ENCODE measurements around the gene UBE2A. TPM values are rescaled to one million over a fixed set of nuclear protein-coding genes. Genes with fewer than 3 reads are reported as not detected.

The UBE2A gene
- total and polyA plus RNA-seq, 2 of the 13 experiments (the other 11 are each of a cell fraction or from before 2014, with no cell fraction given) = 17.0 to 30.5 TPM

DNA sequence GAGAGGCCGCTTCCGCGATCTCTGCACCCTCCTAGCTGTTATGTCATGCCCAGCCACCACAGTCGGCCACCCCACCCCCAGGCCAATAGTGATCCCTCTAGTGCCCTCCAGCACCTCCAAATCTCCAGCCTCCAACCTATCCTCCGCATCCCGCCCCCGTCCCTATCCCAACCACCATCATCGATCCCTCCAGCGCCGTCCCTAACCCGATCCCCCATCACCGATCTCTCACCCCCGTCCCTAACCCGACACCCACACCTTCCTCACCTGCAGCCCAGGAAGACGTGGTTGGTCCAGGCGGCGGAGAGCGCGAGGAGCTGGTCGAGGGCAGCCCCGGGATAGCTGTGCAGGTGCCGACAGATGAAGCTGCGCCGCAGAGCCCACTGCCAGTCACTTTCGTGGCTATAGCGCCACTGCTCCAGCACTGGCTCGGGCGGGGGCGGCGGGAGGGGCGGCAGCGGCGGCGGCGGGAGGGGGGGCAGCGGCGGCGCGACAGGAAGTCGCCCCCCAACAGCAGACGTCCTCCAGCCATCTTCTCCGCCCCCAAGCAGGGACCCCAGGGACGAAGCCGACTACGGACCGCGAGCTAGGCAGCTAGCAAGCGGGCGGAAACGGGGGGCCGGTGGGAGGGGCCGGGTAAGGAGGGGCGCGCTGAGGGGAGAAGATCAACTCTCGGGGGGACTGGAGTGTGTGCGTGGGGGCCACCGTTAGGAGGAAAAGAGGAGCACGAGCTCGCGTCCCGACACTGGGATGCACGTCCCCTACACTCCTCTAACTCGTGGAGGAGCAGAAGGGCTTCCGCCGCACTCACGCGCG is 31.3 kb downstream of the UBE2A start (continued):
- TF ChIP-seq SPEN (CRISPR knock-in tag; IDR thresholded peaks at IDR 0.05; ENCODE audit: low read depth) = no peak
- TF ChIP-seq, protein P1, sequence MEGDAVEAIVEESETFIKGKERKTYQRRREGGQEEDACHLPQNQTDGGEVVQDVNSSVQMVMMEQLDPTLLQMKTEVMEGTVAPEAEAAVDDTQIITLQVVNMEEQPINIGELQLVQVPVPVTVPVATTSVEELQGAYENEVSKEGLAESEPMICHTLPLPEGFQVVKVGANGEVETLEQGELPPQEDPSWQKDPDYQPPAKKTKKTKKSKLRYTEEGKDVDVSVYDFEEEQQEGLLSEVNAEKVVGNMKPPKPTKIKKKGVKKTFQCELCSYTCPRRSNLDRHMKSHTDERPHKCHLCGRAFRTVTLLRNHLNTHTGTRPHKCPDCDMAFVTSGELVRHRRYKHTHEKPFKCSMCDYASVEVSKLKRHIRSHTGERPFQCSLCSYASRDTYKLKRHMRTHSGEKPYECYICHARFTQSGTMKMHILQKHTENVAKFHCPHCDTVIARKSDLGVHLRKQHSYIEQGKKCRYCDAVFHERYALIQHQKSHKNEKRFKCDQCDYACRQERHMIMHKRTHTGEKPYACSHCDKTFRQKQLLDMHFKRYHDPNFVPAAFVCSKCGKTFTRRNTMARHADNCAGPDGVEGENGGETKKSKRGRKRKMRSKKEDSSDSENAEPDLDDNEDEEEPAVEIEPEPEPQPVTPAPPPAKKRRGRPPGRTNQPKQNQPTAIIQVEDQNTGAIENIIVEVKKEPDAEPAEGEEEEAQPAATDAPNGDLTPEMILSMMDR (CRISPR knock-in tag; IDR thresholded peaks at IDR 0.05) = peak; percentile 4; the same call in 1 of the 2 replicates
- peak; percentile 46 for TF ChIP-seq ASH2L (IDR thresholded peaks at IDR 0.05; ENCODE audit: insufficient read length, low read depth, low read length)
- TF ChIP-seq, protein P2, sequence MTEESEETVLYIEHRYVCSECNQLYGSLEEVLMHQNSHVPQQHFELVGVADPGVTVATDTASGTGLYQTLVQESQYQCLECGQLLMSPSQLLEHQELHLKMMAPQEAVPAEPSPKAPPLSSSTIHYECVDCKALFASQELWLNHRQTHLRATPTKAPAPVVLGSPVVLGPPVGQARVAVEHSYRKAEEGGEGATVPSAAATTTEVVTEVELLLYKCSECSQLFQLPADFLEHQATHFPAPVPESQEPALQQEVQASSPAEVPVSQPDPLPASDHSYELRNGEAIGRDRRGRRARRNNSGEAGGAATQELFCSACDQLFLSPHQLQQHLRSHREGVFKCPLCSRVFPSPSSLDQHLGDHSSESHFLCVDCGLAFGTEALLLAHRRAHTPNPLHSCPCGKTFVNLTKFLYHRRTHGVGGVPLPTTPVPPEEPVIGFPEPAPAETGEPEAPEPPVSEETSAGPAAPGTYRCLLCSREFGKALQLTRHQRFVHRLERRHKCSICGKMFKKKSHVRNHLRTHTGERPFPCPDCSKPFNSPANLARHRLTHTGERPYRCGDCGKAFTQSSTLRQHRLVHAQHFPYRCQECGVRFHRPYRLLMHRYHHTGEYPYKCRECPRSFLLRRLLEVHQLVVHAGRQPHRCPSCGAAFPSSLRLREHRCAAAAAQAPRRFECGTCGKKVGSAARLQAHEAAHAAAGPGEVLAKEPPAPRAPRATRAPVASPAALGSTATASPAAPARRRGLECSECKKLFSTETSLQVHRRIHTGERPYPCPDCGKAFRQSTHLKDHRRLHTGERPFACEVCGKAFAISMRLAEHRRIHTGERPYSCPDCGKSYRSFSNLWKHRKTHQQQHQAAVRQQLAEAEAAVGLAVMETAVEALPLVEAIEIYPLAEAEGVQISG (CRISPR knock-in tag; IDR thresholded peaks at IDR 0.05) = no peak
- TF ChIP-seq KDM3A (CRISPR knock-in tag; IDR thresholded peaks at IDR 0.05; ENCODE audit: low read depth) = no peak
- 0 out of 2 replicates have a peak, but pooled peaks have one; percentile 2 for TF ChIP-seq ZNF816 (CRISPR knock-in tag; IDR thresholded peaks at IDR 0.05; ENCODE audit: borderline replicate concordance)

All from HepG2 (cell line).